Epithelial cell of proximal tubule (primary cell): ENCODE data around the gene DDX46. TPM values are rescaled to one million over a fixed set of nuclear protein-coding genes. Genes with fewer than 3 reads are reported as not detected.

Source experiments
- DNase-seq: peaks from one replicate; pipeline ENCODE4 v3.0.0-alpha.2; 2011; ENCODE audit warnings: low read depth
- H3K4me3 ChIP-seq: 2 replicates; pipeline ENCODE4 v1.5.1; 2011; ENCODE audit warnings: low read depth, mild to moderate bottlenecking, low read length
- total RNA-seq: library from RNA; depleted of rRNA; stranded (reverse); fragments of >200 nt; gene quantifications from 2 replicates; pipeline ENCODE4 v1.2.3, GENCODE V29; 2015
- TF ChIP-seq, protein P1 (sequence below): conservative IDR thresholded peaks from 2 replicates; pipeline ENCODE4 v1.5.1; 2012; ENCODE audit warnings: low read depth, mild to moderate bottlenecking, low read length

The DDX46 gene
- total RNA-seq, 1 donor from 2014 or later = 30.4 TPM

- TF ChIP-seq, protein P1, sequence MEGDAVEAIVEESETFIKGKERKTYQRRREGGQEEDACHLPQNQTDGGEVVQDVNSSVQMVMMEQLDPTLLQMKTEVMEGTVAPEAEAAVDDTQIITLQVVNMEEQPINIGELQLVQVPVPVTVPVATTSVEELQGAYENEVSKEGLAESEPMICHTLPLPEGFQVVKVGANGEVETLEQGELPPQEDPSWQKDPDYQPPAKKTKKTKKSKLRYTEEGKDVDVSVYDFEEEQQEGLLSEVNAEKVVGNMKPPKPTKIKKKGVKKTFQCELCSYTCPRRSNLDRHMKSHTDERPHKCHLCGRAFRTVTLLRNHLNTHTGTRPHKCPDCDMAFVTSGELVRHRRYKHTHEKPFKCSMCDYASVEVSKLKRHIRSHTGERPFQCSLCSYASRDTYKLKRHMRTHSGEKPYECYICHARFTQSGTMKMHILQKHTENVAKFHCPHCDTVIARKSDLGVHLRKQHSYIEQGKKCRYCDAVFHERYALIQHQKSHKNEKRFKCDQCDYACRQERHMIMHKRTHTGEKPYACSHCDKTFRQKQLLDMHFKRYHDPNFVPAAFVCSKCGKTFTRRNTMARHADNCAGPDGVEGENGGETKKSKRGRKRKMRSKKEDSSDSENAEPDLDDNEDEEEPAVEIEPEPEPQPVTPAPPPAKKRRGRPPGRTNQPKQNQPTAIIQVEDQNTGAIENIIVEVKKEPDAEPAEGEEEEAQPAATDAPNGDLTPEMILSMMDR = no peak
- H3K4me3 ChIP-seq = no peak overlapping the region
- DNase-seq = no peak
Measured at GRCh38 chr5:134787692-134788091, 29.1 kb downstream of the DDX46 start.

DNA sequence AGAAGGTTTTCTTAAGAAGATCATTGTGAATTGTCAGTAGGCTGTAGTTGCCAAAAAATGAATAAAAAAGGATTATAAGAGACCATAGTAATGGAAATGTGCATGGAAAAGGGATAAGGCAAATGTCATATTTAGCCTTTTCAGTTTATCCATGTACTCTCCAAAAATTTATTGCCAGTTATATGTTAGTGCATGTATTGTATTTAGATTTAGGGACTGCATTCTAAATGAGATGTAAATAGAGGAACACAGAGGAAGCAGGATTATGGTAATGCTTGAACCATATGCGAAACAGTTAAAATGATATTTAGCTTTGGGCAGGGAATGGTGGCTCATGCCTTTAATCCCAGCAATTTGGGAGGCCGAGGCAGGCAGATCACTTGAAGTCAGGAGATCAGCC is 33.0 kb downstream of the DDX46 start:
- no peak for DNase-seq
- TF ChIP-seq, protein P1 = no peak

GRCh38 chr5:134792286-134792685 is 33.7 kb downstream of the DDX46 start:
- TF ChIP-seq, protein P1 = no peak
- DNase-seq = no peak
- no peak overlapping the region for H3K4me3 ChIP-seq

More for the DNA sequence above, 33.0 kb downstream of the DDX46 start:
- no peak overlapping the region for H3K4me3 ChIP-seq

DNA sequence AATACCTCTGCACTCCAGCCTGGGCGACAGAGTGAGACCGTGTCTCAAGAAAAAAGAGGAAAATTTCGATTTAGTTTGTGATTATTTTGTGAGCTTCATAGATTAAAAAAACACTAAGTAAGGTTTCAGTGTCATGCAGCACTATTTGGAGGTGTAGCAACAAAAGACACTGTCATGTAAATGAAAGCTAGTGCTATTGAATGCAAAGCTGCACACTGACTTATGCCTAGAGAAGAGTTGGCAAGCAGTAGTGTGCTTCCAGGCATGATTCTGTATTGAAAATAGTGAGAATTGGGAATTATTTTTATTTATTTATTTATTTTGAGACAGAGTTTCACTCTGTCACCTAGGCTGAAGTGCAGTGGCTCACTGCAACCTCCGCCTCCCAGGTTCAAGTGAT is 34.5 kb downstream of the DDX46 start:
- H3K4me3 ChIP-seq = no peak overlapping the region
- DNase-seq = no peak
- TF ChIP-seq, protein P1 = no peak

DNA sequence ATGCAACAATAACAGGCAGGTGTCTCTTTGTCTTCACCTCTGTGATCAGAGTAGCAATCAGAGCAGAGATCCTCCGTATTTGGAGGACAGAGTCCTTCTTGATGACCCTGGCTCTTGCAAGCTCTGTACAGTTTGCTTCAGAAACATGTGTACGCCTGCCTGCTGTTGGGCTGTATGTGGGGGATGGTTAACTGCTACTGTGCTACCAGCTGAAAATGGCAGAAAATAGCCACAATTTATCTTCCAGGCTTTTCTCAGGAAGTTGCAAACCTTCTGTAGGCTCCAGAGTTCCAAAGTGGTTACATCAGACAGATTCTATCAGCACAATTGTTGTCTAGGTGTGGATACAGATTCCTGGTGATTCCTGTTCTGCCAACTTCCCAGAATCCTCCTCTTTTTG is 35.5 kb downstream of the DDX46 start:
- DNase-seq = no peak
- TF ChIP-seq, protein P1 = no peak
- H3K4me3 ChIP-seq = no peak overlapping the region

- TF ChIP-seq, protein P1 = no peak
- no peak overlapping the region for H3K4me3 ChIP-seq
Measured at GRCh38 chr5:134794819-134795218, 36.2 kb downstream of the DDX46 start.

DNA sequence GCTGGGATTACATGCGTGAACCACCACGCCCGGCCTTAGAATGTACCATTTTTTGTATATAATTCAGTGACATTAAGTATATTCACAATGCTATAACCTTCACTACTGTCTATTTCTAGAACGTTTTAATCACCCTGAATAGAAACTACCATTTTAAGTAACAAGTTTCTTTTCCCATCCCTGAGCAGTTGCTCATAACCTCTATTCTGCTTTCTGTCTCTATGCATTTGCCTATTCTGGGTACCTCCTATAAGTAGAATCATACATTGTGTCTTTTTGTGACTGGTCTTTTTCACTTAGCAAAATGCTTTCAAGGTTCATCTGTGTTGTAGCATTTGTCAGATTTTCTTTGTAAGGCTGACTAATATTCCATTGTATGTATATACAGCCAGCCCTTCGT is 39.9 kb downstream of the DDX46 start:
- no peak for DNase-seq
- H3K4me3 ChIP-seq = no peak overlapping the region
- TF ChIP-seq, protein P1 = no peak

More at GRCh38 chr5:134794819-134795218, 36.2 kb downstream of the DDX46 start:
- no peak for DNase-seq
